Activated CD4-positive, alpha-beta T cell treated with anti-CD3 and anti-CD28 coated beads for 48 hours (primary cell): ENCODE measurements around the gene OS9.

ENCODE experiments used
- DNase-seq: peaks from one replicate; pipeline ENCODE4 v3.0.0-alpha.2; 2020

Gene OS9

DNA sequence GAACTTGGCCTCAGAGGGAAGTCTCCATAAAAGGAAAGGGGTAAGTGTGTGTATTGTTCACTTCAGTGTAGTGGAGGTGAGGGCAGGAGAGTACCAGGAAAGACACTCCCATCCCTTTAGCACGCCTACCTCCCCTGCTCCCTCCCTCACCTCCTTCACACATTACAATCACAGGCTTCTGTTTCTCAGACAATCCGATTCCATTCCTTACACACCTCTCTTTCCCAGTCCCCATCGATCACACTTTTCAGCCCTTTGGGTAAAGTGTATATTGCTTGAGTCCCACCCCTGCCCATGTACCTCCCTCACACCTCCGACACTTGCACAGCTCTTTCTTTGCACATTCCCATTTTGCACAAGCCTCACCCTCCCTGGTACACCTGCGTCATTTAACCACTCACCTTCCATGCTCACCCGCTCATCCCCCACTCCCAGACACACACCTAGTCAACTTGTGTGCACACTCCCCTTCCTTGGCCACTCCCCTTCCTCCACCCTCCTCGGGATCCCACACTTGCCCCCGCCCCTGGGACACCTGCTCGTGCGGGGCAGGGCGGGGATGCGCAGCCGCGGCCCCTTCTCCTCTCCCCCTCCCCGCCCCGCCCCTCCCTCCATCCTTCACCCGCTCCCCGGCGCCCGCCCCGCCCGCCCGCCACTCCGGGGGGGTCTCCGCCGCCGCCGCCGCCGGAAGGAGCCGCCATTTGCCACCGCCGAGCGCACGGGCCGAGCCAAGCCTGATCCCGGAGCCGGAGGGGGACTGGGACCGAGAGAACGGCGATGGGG is 60.7 kb downstream of the OS9 start, which contains the start of gene MARCHF9:
MARCHF9 (plus strand) TSS at position 693 of the 783 bp plus-strand sequence. CDS start 426 bp downstream, outside the sequence.
- DNase-seq = peak; percentile 88

DNA sequence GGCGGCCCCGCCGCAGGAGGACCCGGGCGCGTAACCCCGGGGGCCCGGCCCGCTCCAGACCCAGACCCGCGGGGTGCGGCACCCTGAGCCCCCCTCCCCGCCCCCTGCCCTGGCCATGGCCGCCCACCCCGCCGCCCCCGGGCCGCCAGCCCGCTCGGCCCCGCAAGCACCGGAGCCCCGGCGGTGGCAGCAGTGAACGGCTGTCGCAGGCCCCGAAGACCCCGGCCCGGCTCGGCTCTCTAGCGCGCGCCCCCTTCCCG is 61.2 kb downstream of the OS9 start:
- no peak for DNase-seq

DNA sequence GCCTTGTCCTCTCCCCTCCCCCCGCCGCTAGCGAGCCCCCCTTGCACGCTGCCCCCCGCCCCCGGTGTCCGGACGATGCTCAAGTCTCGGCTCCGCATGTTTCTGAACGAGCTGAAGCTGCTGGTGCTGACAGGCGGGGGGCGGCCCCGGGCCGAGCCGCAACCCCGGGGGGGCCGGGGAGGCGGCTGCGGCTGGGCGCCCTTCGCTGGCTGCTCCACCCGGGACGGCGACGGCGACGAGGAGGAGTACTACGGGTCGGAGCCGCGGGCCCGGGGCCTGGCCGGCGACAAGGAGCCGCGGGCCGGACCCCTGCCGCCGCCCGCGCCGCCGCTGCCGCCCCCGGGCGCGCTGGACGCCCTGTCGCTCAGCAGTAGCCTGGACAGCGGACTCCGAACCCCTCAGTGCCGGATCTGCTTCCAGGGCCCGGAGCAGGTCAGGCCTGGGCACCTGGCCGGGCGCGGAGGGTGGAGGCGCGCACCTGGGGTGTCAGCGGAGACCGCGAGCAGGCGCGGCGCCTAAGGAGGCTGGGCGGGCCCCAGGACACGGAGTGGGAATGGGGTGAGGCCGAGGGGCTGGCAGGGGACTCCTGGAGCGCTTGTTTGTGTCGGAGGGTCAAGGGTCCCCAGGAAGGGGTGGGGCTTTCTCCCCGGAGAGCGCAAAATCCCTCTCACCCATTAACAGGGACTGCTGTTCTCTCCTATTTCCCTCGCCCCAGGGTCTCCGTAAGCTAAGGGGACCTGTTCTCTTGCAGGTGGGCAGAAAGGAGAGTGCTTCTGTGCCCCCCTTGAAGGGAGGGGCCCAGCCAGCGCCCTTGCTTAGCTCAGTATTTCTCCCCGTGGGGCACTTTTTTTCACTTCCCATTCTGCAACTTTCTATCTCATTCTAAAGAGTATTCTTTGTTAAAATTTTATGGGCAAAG is 61.8 kb downstream of the OS9 start:
- peak; percentile 39 for DNase-seq

DNA sequence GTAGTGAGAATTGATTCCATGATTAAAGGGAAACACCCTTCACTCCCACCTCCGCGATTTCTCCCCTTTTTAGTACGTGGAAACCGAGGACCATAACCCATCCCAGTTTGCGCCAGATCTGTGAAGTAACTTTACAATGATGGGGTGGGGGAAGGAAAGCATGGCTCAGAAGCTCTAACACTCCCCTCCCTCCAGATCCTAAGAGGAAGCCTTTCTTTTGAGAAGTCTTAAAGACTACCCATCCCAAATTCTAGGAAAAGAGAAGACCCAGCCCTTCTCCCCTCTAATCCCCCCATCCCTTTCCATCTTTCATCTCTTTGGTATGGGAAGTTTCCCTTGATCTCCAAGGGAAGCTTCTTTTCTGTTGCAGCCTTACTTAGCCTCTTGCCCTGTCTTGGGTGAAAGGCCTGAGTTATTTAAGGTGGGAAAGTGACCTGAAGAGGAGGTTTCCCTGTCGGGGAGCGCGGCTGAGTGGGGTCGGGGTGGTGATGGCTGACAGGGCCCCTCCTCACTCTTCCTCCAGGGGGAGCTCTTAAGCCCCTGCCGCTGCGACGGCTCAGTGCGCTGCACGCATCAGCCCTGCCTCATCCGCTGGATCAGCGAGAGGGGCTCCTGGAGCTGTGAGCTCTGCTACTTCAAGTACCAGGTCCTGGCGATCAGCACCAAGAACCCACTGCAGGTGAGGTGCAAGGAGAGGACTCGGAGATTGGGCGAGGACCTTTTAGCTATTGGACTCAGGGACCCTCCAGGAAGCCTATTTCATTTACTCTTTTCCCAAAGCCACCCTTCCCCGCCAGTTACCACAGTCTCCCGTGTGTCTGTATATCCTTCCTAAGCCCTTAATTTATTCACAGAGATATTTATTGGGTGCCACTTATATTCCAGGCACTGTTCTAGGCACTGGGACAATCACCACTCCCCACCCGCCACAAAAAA is 62.7 kb downstream of the OS9 start:
- peak; percentile 85 for DNase-seq

DNA sequence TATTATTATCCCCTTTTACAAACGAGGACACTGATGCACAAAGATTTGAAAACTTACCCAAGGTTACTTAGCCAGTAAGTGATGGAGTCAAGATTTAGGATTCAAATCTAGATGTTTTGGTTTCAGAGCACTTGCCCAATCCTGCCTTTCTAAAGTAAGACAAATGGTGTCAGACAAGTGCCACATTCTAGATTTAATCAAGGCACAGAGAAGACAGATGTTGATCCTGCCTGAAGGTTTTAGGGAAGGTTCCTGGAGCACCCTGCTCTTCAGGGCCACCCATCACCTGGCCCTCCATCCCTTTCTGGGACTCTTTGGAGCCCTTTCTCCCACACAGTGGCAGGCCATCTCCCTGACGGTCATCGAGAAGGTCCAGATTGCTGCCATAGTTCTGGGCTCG is 63.8 kb downstream of the OS9 start:
- DNase-seq = no peak

DNA sequence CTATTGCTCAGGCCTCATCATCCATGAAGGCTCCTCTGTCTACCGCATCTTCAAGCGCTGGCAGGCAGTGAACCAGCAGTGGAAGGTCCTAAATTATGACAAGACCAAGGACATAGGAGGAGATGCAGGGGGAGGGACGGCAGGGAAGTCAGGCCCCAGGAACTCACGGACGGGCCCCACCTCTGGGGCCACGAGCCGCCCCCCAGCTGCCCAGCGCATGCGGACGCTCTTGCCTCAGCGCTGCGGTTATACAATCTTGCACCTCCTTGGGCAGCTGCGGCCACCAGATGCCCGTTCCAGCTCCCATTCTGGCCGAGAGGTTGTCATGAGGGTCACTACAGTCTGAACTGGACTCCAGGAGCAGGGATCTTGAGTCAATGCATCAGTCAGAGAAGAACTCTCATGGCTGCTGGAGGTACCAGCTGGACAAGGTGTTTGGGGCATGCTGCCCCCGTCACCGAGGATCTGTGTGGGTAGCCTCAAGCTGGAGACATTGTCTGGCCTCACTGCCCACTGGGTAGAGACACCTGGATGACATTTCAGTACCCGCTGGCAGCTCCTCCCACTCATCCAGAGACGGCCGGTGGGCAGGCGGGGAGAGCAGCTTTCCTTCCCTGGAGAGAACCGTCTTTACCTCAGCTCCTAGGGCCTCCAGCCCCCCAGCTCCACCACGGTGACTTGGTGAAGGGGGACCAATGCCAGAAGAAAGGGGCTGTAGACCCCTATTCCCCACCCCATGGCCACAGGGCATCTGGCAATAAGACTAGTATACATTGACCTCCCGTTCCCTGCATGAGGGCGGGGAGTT is 64.8 kb downstream of the OS9 start:
- no peak for DNase-seq

DNA sequence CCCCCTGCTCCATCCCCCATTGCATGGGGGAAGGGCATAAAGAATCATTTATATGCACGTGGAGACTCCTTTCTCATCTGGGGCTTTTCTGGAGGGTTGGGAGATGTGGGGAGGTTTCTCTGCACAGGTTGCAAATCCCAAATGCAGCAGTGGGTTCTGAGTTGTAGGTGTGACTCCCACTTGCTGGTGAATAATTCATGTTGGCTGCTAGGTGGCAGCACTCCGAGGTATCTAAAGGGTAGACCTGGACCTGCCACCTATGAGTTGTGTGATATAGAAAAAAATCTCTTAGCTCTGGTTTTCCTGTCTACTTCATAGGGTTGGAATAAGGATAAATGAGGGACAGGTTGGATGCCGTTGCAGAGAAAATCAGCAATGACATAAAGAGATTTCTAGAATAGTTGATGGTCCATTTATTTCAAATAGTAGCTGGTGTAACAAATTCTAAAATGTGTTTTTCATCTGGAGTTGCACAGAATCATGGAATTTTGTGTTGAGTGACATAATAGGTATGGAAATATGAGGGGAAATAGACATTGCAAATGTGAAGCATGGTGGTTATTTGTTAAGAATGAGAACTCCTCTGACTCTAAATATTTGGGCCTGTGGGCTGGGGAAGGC is 65.5 kb downstream of the OS9 start:
- DNase-seq = peak; percentile 58

DNA sequence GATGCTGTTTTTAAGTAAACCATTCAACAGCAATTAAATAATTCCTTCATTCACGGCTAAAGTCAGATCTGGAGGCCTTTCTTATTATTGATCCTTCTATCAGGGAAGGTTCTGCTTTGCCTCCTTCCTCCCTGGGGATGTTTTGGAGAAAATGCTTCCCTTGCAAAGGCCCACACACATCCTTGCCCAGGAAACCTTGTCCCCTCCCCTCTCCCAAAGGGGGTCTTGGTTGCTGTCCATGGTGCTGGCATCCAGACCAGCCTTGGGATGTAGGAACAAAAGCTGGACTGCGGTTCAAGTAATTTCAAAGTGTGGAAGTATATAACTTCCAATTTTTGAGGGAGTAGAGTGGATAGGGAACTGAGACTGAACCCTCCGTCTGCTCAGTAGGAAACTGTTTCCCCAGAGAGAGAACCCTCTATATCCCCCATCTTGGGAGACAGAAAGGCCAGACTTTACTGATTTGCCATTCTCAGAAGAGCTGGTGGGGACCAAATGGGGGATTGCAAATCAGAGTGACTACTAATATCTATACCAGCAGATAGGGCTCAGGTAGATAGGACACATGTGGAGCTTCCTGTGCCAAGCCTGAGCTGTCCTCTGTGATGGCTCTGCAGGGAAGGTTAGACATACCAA is 66.5 kb downstream of the OS9 start:
- DNase-seq = no peak

DNA sequence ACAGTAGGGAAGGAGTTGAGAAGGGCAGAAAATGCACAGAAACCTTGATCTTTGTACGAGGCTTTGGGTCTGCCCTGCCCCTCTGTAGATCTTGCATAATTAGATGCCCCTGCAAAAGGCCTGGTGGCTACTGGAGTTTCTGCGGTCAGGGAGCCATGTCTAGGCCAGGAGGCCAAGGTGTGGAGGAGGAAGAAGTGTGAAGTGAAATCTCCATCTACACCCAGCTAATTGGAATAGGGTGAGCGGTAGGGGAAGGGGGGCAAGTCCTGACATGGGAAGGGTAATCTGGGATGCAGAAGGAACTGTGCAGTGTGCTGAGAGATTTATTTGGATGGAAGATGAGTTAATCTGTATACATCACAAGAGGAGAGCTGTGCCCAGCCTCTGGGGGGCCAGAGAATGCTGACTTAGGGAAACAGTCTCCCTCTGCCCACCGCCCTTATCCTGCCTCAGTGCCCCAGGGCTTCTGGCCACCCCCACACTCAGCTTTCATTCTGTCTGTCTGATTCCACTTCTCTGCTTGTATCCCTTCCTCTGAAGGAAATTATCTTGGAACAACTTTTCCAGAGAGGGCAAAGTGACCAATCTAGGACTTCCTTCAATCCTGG is 67.6 kb downstream of the OS9 start:
- DNase-seq = no peak

DNA sequence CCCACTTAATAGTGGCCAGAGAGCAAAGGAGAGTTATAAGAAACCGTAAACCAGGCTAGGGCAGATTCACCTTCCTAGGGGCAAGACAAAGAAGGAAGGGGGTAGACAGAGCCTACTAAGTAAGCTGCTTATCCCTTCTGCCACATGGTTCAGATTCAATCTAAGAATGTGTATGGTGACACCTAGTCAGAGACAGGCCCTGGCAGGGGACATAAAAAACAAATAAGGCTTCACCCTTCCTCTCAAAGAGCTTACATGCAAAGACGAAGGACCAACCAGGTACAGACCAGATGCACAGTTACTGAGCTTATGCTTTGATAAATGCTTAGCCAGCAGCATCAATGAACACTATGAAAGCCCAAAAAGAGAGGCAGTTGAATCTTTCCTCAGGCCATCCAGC is 68.5 kb downstream of the OS9 start:
- no peak for DNase-seq

DNA sequence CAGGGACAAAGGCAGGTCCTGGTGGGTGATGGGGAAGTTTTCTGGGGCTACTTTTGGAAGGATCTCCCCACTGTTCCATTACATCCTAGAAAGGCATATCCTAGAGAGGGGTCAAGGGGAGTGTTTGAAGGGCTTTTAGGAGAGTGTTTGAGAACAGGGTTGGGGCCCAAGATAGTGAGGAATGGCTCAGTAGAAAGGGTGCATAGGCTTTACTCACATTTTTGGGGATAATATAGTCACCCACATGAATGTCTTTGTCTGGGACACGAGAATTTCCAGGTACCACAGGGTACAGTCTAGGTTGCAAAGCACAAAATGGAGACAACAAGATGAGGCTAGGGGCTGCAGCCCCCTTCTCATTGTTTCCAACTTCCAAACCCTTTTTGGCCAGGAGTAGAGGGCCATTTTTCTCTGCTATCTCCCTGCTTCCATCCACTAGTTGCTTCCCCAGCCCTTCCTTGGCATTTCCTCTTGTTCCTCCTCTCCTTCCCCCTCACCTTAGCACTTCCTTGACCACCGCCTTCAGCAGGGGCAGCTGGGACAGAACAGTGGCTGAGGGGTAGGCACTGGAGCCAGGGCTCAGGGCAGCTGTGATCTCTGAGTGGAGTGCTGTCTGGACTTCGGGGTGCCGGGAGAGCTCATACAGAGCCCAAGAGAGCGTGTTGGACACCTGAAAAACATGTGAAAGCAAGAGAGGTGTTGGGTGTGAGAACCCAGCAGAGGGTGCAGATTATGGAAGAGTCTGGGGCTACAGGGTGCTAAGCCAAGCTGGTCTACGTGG is 70.1 kb downstream of the OS9 start:
- DNase-seq = no peak

DNA sequence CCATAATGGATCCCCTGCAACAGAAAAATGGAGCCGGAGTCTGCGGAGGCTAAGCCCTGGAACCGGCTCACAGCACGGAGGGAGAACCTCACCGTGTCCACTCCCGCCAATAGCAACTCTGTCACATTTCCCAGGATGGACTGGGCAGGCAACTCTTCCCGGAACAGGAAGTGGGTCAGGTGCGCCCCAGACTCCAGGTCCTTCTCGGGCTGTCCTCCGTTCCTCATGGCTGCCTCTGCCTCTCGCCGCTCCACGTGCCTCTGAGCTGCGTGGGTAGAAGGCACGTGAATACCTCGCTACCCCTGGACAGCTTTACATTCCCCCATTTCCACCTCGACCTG is 70.7 kb downstream of the OS9 start:
- peak; percentile 60 for DNase-seq

DNA sequence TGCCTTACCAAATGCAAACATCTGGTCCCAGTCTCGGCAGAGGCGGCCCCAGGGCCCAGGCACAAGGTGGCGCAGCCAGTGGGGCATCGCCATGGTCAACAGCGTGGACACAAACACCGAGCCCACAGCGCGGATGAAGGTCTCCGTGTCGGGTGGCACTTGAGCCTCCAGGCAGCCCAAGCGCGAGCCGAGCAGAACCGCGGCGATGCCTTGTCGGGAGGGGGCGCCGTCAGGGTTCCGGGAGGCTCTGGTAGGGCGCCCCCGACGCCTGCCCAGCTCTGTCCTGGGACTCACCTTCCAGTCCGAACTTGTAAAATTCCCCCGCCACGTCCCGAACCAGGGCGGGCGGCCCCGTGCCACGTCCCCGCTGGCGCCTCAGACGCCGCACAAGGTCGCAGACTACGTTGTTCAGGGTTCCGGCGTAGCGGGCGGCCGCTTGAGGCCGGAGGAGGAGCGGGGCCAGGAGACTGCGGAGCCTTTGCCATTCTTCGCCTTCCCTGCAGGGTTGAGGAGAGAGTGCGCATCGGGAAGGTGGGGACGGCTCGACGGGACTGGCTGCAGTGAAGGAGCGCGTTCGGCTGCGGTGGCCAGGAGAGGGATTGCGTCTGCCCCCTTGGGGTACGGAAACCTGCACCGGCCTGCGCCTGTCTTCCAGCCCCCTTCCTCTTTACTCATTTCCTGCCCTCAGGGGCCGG is 71.2 kb downstream of the OS9 start:
- DNase-seq = peak; percentile 76

DNA sequence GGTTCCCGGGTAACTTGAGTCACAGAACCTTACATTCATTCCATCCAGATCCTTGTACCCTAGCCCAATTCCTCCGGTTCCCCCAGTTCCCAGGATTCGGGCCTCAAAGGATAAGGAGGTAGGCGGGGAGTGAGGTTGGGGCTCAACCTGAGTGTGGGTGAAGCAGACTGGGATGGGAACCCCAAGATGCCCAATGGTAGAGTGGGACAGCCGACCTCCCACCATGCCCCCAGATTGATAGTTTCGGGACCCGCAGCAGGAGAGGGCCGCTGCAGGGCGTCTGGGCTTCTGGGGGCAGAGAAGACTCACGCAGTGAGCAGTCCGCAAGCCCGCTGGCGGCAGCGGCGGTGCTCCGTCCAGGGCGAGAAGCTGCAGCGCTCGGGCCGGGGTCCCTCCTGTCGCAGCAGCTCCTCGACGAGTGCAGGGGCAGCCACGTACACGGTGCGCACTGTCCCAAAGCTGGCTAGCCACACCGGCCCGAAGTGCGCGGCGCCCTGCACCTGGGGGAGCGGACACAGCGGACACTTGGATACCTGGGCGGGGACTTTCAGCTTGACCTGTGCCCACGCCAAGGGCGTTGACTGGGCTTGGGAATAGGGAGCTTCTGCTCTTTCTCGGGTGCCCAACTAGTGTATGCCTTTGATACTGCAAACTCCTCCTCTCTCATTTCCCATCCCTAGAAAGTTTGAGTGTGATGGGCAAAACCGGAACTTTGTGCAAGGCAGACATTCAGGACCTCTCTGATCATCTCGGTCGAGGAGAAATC is 71.9 kb downstream of the OS9 start:
- peak; percentile 24 for DNase-seq

DNA sequence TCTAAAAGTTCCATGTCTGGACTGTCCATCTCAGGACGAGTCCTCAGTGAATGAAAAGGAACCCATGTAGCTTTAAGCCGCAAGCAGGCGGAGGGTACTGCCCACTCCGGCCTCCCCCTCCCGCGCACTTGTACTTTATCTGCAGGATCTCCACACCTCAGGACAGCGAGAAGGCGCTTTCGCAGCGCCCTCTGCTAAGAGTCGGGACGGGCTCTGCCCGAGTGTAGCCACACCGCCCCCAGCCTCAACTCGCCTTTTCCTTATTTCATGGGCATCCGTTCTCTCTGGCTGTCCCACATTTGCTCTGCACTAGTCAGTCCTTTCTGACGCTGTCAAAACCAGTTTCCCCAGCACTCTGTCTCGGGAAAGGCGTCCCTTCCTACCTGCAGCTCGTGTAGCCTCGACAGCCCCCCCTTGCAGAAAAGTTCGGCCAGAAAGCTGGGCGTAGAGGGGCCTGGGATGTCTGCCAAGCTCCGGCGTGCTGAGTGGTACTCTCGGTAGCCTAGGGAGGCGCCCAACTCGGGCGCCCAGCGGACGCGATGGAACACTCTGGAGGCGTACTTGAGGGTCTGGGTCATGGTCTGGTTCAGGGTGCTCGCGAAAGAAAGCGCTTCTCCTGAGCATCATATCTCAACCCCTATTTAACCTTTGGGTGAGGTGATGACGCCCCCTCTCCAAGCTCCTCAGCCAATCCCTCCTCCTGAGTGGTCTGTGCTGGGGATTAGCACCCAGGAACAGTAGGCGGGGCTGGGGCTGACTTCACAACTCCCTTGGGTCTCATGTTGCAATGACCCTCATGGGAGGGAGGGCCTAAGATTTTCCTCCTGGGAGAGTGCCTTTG is 72.8 kb downstream of the OS9 start, which contains the start of gene CYP27B1:
CYP27B1 (minus strand) TSS at position 615 of the 841 bp plus-strand sequence; CDS start at position 578, 37 bp downstream.
- DNase-seq = peak; percentile 27

DNA sequence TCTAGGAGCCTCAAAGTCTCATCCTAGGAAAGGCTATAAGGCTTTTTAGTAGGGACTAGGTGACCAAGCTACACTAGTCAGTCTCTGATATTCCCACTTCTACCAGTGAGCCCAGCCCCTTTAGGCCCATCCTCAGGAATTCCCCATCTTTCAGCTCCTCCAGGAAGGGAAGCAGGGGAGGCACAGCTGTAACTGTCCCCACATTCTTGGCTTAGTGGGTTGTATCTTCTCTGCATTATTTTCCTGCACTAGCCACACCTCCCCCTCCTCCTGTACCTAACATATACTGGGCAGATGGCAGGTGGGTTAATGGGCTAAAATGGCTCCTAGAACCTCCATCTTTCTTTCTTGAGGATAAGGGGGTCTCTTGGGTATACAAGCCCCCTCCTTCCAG is 73.4 kb downstream of the OS9 start:
- no peak for DNase-seq

DNA sequence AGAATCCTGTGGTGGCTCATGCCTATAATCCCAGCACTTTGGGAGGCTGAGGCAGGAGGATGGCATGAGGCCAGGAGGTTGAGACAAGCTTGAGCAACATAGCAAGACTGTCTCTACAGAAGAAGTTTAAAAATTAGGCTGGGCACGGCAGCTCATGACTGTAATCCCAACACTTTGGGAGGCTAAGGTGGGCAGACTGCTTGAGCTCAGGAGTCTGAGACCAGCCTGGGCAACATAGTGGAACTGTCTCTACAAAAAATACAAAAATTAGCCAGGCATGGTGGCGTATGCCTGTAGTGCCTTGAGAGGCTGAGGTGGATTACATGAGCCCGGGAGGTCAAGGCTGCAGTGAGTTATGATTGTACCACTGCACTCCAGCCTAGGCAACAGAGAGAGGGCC is 73.9 kb downstream of the OS9 start:
- DNase-seq = no peak

DNA sequence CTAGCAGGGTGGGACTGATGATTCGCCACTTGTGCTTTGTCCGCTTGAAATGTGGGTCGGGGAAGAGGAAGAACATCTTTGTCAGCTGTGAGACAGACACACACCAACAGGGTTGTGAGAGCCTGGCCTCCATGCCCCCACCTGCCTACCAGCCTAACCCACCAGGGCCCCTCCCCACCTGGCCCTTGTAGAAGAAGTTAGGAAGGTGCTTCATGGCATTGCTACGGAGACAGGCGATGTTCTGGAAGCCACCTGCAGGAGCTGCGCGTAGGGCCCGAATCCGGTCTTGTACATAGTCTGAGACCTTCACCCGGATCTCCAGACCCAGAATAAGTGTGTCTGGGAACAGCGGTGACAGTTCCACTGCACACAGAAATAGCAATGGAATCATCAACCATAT is 75.7 kb downstream of the OS9 start:
- DNase-seq = no peak
